Daoy (cell line): ENCODE data around the gene ACOX2. TPM values are rescaled to one million over a fixed set of nuclear protein-coding genes. Genes with fewer than 3 reads are reported as not detected.

Experiments
- DNase-seq: peaks from one replicate; pipeline ENCODE4 v3.0.0-alpha.2; 2015; ENCODE audit warnings: low read depth
- total RNA-seq: library from RNA; depleted of rRNA; stranded (reverse); fragments of >200 nt; shearing (Covaris generic); gene quantifications from 2 replicates; pipeline ENCODE4 v1.2.3, GENCODE V29; 2014

The ACOX2 gene
- total RNA-seq, 1 experiment from 2014 or later: 0.11 TPM

- DNase-seq: no peak
Observed at GRCh38 chr3:58508437-58508836, 28.6 kb downstream of the ACOX2 start.

GRCh38 chr3:58507356-58508078 lies 29.5 kb downstream of the ACOX2 start:
- DNase-seq: no peak

GRCh38 chr3:58502872-58503271 lies 34.1 kb downstream of the ACOX2 start:
- no peak for DNase-seq

- DNase-seq: no peak
Observed at GRCh38 chr3:58497097-58497496, 39.9 kb downstream of the ACOX2 start.

GRCh38 chr3:58496206-58496857 lies 40.7 kb downstream of the ACOX2 start:
- DNase-seq: no peak

GRCh38 chr3:58495101-58495500 lies 41.9 kb downstream of the ACOX2 start:
- no peak for DNase-seq

- DNase-seq: no peak
Observed at GRCh38 chr3:58494107-58494506, 42.9 kb downstream of the ACOX2 start.

- DNase-seq: no peak
Observed at GRCh38 chr3:58492494-58492905, 44.5 kb downstream of the ACOX2 start.

- peak; percentile 93 for DNase-seq
Observed at GRCh38 chr3:58491506-58492402, 45.2 kb downstream of the ACOX2 start, which contains the start of gene KCTD6. Gene KCTD6 (plus strand): TSS chr3:58492096. CDS start chr3:58498756, 6,660 bp downstream.

- no peak for DNase-seq
Observed at GRCh38 chr3:58490860-58491501, 46.0 kb downstream of the ACOX2 start.

GRCh38 chr3:58488967-58489366 lies 48.0 kb downstream of the ACOX2 start:
- no peak for DNase-seq

- DNase-seq: peak; percentile 67
Observed at GRCh38 chr3:58487140-58487886, 49.7 kb downstream of the ACOX2 start.

- no peak for DNase-seq
Observed at GRCh38 chr3:58485801-58486435, 51.1 kb downstream of the ACOX2 start.

GRCh38 chr3:58484722-58485069 lies 52.3 kb downstream of the ACOX2 start:
- DNase-seq: no peak

- no peak for DNase-seq
Observed at GRCh38 chr3:58484045-58484721, 52.8 kb downstream of the ACOX2 start.

GRCh38 chr3:58482917-58483636 lies 53.9 kb downstream of the ACOX2 start:
- no peak for DNase-seq

- no peak for DNase-seq
Observed at GRCh38 chr3:58480309-58480708, 56.7 kb downstream of the ACOX2 start.

- DNase-seq: no peak
Observed at GRCh38 chr3:58478781-58479180, 58.2 kb downstream of the ACOX2 start.

GRCh38 chr3:58474967-58475578 lies 61.9 kb downstream of the ACOX2 start:
- DNase-seq: no peak
